ENCODE measurements around the gene ADAMTS17.

DNA sequence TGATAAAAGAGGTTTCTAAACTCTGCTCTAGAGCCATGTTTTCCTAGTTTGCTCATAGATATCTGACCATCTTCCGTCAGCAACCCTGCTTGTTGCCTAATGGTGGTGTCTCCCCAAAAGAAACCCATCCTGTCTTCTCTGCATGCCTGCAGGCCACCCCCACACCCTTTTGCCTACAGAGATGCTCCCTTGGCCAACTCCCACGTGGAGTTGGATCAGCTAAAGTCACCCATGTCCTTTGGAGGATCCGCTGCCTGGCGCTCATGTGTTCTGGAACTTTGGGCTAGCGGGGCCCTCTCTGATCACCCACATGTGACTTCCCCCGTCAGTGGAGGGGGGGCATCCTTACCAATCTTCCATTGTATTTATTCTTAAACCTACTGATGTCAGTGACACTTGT, 185.6 kb downstream of the ADAMTS17 start:
- TF ChIP-seq POLR2A (IDR thresholded peaks at IDR 0.05; ENCODE audit: low read length) (no peak), GATA1 (IDR thresholded peaks at IDR 0.05; ENCODE audit: low read depth, low read length) (no peak)
